ENCODE measurements around the gene WNT3.

GRCh38 chr17:46782250-46782953 lies 36.1 kb downstream of the WNT3 start:
- no peak for TF ChIP-seq REST (IDR thresholded peaks at IDR 0.05; ENCODE audit: unreplicated experiment)
- TF ChIP-seq CTCF (conservative IDR thresholded peaks at IDR 0.05; ENCODE audit: low read depth in 2 of 2): peak; percentile 85 to 91
- TF ChIP-seq EZH2phosphoT487 (IDR thresholded peaks at IDR 0.05; ENCODE audit: unreplicated experiment): no peak
